ENCODE data around the gene OGFR. TPM values are rescaled to one million over a fixed set of nuclear protein-coding genes. Genes with fewer than 3 reads are reported as not detected.

The OGFR gene
- polyA plus RNA-seq, 3 donors, result 47.8 to 114 (median 79.3) TPM

Small RNAs within 50 kb of the gene (small RNA-seq; reads per million reads assigned to genes)
- not detected for gene DPH3P1 (ENCODE audit: insufficient read length, low read depth)

Other genes starting within 250 kb of the OGFR start
- under 1 TPM; 0.05 to 0.42 (median 0.26) TPM for gene SLCO4A1, start 162.3 kb upstream of the OGFR start, polyA plus RNA-seq
- gene NTSR1, start 96.0 kb upstream of the OGFR start, polyA plus RNA-seq, result 1 to 10 TPM in 1 of 3 donors, under 1 TPM in 2; 0.35 to 2.5 (median 0.40) TPM
- 10 to 100 TPM in 2 of 3 donors, 1 to 10 TPM in 1; 9.8 to 10.5 (median 10.2) TPM for gene MRGBP, start 8.4 kb upstream of the OGFR start, polyA plus RNA-seq
- 1 to 10 TPM; 1.8 to 4.4 (median 2.6) TPM for gene COL9A3, start 12.2 kb downstream of the OGFR start, polyA plus RNA-seq
- 1 to 10 TPM in 1 of 3 donors, under 1 TPM in 2; 0.38 to 3.5 (median 0.89) TPM for gene TCFL5, start 57.0 kb downstream of the OGFR start, polyA plus RNA-seq
- 10 to 100 TPM in 2 of 3 donors, 1 to 10 TPM in 1; 8.5 to 23.8 (median 12.9) TPM for gene DIDO1, start 121.7 kb downstream of the OGFR start, polyA plus RNA-seq
- gene GID8, start 133.3 kb downstream of the OGFR start, polyA plus RNA-seq, result 10 to 100 TPM; 12.4 to 19.7 (median 12.7) TPM
- gene SLC17A9, start 147.9 kb downstream of the OGFR start, polyA plus RNA-seq, result 10 to 100 TPM in 1 of 3 donors, under 1 TPM in 2; 0.81 to 31.3 (median 0.82) TPM
- not detected for gene BHLHE23, start 202.1 kb downstream of the OGFR start, polyA plus RNA-seq